Measurements from ENCODE around the gene GP9.

DNA sequence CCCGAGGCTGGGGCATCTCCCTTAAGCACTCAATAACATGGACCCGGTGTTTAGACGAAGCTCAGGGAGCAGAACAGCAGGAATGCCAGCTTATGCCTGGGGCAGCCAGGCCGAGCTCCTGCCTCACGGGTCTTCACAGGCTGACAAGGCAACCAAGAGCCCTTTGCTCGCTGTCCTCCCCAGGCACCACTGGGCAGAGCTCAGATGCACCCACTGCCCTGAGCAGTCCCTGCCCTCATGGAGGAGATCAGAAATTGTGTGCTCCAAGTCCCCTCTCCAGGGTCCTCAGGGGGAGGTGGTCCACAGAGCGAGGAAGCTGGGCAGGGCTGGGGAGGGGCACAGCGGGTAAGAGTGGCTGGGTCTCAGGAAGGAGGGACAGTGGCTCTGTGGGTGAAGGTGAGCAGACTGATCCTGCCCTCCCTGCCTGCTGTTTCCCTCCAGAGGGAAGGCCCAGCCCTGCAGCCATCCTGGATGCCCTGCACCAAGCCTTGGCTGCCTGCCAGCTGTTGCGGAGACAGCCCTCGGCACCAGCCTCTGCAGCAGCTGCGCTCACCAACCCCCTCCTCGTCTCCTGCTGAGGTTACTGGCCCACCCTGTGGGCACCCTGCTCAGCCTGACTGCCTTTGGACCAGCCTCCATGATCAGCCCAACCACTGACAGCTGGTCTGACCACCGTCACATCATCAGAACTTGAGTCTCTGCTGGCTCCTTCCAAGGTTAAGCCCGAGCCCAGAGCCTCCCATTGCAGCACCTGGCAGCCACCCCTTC lies 21.1 kb upstream of the GP9 start:
- TF ChIP-seq EZH2 (IDR thresholded peaks at IDR 0.05; ENCODE audit: borderline replicate concordance, low read depth, low read length): no peak
- no peak for TF ChIP-seq RAD21 (CRISPR knock-in tag; conservative IDR thresholded peaks at IDR 0.05 in 1 of 2, IDR thresholded peaks at IDR 0.05 in 1 of 2)
- TF ChIP-seq ZNF212 (CRISPR knock-in tag; IDR thresholded peaks at IDR 0.05): no peak
- no peak for TF ChIP-seq NCOR1 (IDR thresholded peaks at IDR 0.05)
- no peak for TF ChIP-seq ATF3 (IDR thresholded peaks at IDR 0.05)
- TF ChIP-seq ATF3 (CRISPR knock-in tag; conservative IDR thresholded peaks at IDR 0.05): no peak
- TF ChIP-seq, protein P1, sequence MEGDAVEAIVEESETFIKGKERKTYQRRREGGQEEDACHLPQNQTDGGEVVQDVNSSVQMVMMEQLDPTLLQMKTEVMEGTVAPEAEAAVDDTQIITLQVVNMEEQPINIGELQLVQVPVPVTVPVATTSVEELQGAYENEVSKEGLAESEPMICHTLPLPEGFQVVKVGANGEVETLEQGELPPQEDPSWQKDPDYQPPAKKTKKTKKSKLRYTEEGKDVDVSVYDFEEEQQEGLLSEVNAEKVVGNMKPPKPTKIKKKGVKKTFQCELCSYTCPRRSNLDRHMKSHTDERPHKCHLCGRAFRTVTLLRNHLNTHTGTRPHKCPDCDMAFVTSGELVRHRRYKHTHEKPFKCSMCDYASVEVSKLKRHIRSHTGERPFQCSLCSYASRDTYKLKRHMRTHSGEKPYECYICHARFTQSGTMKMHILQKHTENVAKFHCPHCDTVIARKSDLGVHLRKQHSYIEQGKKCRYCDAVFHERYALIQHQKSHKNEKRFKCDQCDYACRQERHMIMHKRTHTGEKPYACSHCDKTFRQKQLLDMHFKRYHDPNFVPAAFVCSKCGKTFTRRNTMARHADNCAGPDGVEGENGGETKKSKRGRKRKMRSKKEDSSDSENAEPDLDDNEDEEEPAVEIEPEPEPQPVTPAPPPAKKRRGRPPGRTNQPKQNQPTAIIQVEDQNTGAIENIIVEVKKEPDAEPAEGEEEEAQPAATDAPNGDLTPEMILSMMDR (IDR thresholded peaks at IDR 0.05 in 2 of 3, conservative IDR thresholded peaks at IDR 0.05 in 1 of 3; ENCODE audit: insufficient read depth in 2 of 3, low read depth in 1 of 3, low read length in 3 of 3): no peak
